ENCODE data around the gene ESYT1. TPM values are rescaled to one million over a fixed set of nuclear protein-coding genes. Genes with fewer than 3 reads are reported as not detected.
A peak's percentile ranks its signal among the peaks of the same experiment; 100 is the strongest.

The ESYT1 gene
- total and polyA plus RNA-seq, 2 donors (not counting 3 experiments of a cell fraction or from before 2014, with no cell fraction given), result 161 to 234 TPM

DNA sequence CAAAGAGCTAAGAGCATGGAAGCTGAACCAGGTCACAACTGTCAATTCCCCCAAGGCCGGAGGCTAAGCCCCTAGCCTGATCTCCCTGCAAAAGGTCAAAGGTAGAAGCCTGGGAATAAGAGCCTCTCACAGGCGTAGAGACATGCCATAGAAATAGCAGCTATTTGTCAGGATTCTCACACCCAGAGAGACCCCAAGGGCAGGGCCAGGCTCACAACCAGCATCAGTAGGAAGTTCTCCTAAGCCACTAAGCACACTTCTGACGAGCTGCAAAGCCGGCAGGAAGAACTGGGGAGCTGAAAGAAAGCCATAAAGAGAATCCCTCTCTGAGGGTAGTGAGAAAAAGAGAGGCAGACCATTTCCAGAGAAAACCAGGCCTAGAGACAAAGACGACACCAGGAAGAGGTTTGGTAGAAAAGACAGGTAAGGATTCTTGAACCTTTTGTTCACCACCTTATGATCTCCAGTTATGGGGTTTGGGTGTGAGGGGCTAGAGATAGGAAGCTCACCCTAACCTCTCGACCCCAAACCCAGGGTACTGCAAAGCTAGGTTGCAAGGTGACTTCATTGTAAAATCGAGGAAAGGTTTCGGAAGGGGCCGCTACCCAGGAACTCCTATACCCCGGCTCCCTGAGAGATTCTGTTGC, 60.2 kb downstream of the ESYT1 start:
- Histone ChIP-seq H3K4me1 (ENCODE audit: control insufficient read depth, extremely low read depth, insufficient read depth, low read length) (peaks cover 20% of the 10 kb centered on the region), H3K9me3 (replicated peaks; ENCODE audit: control insufficient read depth, insufficient read depth, low read length) (no peaks in the 10 kb centered on the region), H3K36me3 (ENCODE audit: control insufficient read depth in 2 of 2, extremely low read depth in 1 of 2, insufficient read depth in 2 of 2, low read length in 2 of 2) (peaks cover 9 to 10% of the 10 kb centered on the region in 2 experiments), H3K27ac (ENCODE audit: insufficient read depth, low read depth, low read length) (peak overlapping the region; percentile 15), H3K27me3 (ENCODE audit: control insufficient read depth in 2 of 2, insufficient read depth in 2 of 2, low read length in 2 of 2) (no peaks in the 10 kb centered on the region), H3K9ac (replicated peaks; ENCODE audit: extremely low read depth, insufficient read depth, low read length) (peak overlapping the region; percentile 77), H3K79me2 (ENCODE audit: control insufficient read depth, insufficient read depth, low read length) (peaks cover 33% of the 10 kb centered on the region), H4K20me1 (replicated peaks; ENCODE audit: control insufficient read depth, extremely low read depth, insufficient read depth, low read length) (no peaks in the 10 kb centered on the region), H3K4me2 (ENCODE audit: insufficient read depth, low read length) (peak overlapping the region; percentile 98), H2AFZ (ENCODE audit: low read depth, low read length) (peak overlapping the region; percentile 39), H3K4me3 (replicated peaks in 1 of 3; ENCODE audit: insufficient read depth in 1 of 3, low read depth in 1 of 3, low read length in 3 of 3) (peak overlapping the region; percentile 70 to 95 (median 89)), H3K9me1 (replicated peaks; ENCODE audit: control insufficient read depth, extremely low read depth, insufficient read depth, low read length) (no peaks in the 10 kb centered on the region)
- ChIA-PET POLR2A (interaction anchor here (0.7 to 3.1 kb wide), 5 partner anchors 26 to 71 kb away, joined by 3 to 18 read pairs (median 4); partner anchors contain the start of genes RNF41, RPL41 and ZC3H10), CTCF (interaction anchor here (1.0 to 4.4 kb wide), 9 partner anchors 10 to 450 kb away, joined by 4 to 236 read pairs (median 18); partner anchors contain the start of genes ANKRD52, ESYT1, RPL41 and ZC3H10)
- dilution Hi-C loops (cut with MboI; ENCODE audit: extremely low pct_ligation_motif_present, low sequenced_read_pairs) (no loop called here), intact Hi-C loops (cut with micrococcal nuclease) (loop anchor here (2.0 kb wide), 1 partner anchor 449 kb away; no protein-coding TSS in a partner anchor)
- DNase-seq (ENCODE audit: low read depth, low spot score) (no peak), FAIRE-seq (peak; percentile 62)
- TF ChIP-seq MYC (IDR thresholded peaks at IDR 0.05; ENCODE audit: low read depth, low read length) (no peak), GATA2 (IDR thresholded peaks at IDR 0.05; ENCODE audit: insufficient read depth, insufficient read length, low read depth, low read length) (no peak)
- TF ChIP-seq, protein P1, sequence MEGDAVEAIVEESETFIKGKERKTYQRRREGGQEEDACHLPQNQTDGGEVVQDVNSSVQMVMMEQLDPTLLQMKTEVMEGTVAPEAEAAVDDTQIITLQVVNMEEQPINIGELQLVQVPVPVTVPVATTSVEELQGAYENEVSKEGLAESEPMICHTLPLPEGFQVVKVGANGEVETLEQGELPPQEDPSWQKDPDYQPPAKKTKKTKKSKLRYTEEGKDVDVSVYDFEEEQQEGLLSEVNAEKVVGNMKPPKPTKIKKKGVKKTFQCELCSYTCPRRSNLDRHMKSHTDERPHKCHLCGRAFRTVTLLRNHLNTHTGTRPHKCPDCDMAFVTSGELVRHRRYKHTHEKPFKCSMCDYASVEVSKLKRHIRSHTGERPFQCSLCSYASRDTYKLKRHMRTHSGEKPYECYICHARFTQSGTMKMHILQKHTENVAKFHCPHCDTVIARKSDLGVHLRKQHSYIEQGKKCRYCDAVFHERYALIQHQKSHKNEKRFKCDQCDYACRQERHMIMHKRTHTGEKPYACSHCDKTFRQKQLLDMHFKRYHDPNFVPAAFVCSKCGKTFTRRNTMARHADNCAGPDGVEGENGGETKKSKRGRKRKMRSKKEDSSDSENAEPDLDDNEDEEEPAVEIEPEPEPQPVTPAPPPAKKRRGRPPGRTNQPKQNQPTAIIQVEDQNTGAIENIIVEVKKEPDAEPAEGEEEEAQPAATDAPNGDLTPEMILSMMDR (IDR thresholded peaks at IDR 0.05; ENCODE audit: extremely low read depth in 1 of 2, insufficient read depth in 1 of 2, low read depth in 1 of 2, low read length in 2 of 2), result no peak
- BruUV-seq (replicated peaks), result TSS peak; percentile 30

DNA sequence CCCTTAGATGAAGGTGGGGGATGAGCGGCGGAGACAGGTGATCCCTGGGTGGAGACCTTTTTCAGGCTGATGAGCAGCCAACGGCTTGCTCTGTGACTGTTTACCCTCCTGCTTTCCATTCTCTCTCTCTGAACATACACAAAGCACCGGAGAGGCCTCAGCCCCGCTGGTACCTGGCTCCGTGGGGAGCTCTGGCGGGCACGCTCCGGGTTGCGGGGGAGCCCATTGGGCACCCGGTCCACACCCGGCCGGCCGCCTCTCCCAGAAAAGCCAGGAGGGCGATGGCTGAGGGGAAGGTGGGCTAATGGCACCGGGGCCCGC, 60.7 kb downstream of the ESYT1 start:
- CTCF ChIA-PET, result interaction anchor here (0.9 to 4.4 kb wide), 26 partner anchors 10 to 459 kb away, joined by 3 to 236 read pairs (median 10); partner anchors contain the start of genes ANKRD52, CNPY2, COQ10A and ESYT1
- no TSS peak for BruUV-seq (replicated peaks)

More for the DNA sequence above, 60.7 kb downstream of the ESYT1 start:
- Histone ChIP-seq H3K9me1 (replicated peaks; ENCODE audit: control insufficient read depth, extremely low read depth, insufficient read depth, low read length) (no peaks in the 10 kb centered on the region), H4K20me1 (replicated peaks; ENCODE audit: control insufficient read depth, extremely low read depth, insufficient read depth, low read length) (no peaks in the 10 kb centered on the region), H3K4me1 (ENCODE audit: control insufficient read depth, extremely low read depth, insufficient read depth, low read length) (peaks cover 20% of the 10 kb centered on the region), H3K36me3 (ENCODE audit: control insufficient read depth in 2 of 2, extremely low read depth in 1 of 2, insufficient read depth in 2 of 2, low read length in 2 of 2) (peaks cover 8 to 9% of the 10 kb centered on the region in 2 experiments), H3K79me2 (ENCODE audit: control insufficient read depth, insufficient read depth, low read length) (peaks cover 33% of the 10 kb centered on the region), H2AFZ (ENCODE audit: low read depth, low read length) (peak overlapping the region; percentile 39), H3K9ac (replicated peaks; ENCODE audit: extremely low read depth, insufficient read depth, low read length) (peak overlapping the region; percentile 77), H3K4me2 (ENCODE audit: insufficient read depth, low read length) (peak overlapping the region; percentile 98), H3K27ac (ENCODE audit: insufficient read depth, low read depth, low read length) (peak overlapping the region; percentile 15), H3K27me3 (ENCODE audit: control insufficient read depth in 2 of 2, insufficient read depth in 2 of 2, low read length in 2 of 2) (no peaks in the 10 kb centered on the region), H3K4me3 (replicated peaks in 1 of 3; ENCODE audit: insufficient read depth in 1 of 3, low read depth in 1 of 3, low read length in 3 of 3) (peak overlapping the region; percentile 70 to 95 (median 89)), H3K9me3 (replicated peaks; ENCODE audit: control insufficient read depth, insufficient read depth, low read length) (no peaks in the 10 kb centered on the region)
- POLR2A ChIA-PET, result interaction anchor here (0.9 to 3.1 kb wide), 5 partner anchors 26 to 71 kb away, joined by 4 to 18 read pairs (median 4); partner anchors contain the start of genes ESYT1, RNF41, RPL41 and ZC3H10
- peak; percentile 24 for FAIRE-seq
- peak; percentile 18 for DNase-seq (ENCODE audit: low read depth, low spot score)
- TF ChIP-seq POLR2AphosphoS5 (IDR thresholded peaks at IDR 0.05; ENCODE audit: insufficient read depth, low read depth, low read length) (no peak), POLR2A (IDR thresholded peaks at IDR 0.05; ENCODE audit: low read depth, low read length) (peak; percentile 3)
- intact Hi-C loops (cut with micrococcal nuclease) (loop anchor here (1.0 to 2.0 kb wide), 5 partner anchors 31 to 450 kb away; no protein-coding TSS in a partner anchor), dilution Hi-C loops (cut with MboI; ENCODE audit: extremely low pct_ligation_motif_present, low sequenced_read_pairs) (no loop called here)
